Fibroblast of mammary gland (primary cell): ENCODE data around the gene ACTL8.

ENCODE experiments used
- DNase-seq: peaks from one replicate; pipeline ENCODE4 v3.0.0-alpha.2; 2010; ENCODE audit warnings: low read depth
- H3K4me3 ChIP-seq: 2 replicates; pipeline ENCODE4 v1.5.1; 2011; ENCODE audit warnings: low read depth, mild to moderate bottlenecking, low read length, moderate library complexity; ENCODE audit not compliant: control insufficient read depth
- TF ChIP-seq, protein P1 (sequence below): conservative IDR thresholded peaks from 2 replicates; pipeline ENCODE4 v1.5.1; 2011; ENCODE audit warnings: low read depth, low read length, inconsistent platforms; ENCODE audit not compliant: control insufficient read depth, insufficient read depth

The ACTL8 gene, protein sequence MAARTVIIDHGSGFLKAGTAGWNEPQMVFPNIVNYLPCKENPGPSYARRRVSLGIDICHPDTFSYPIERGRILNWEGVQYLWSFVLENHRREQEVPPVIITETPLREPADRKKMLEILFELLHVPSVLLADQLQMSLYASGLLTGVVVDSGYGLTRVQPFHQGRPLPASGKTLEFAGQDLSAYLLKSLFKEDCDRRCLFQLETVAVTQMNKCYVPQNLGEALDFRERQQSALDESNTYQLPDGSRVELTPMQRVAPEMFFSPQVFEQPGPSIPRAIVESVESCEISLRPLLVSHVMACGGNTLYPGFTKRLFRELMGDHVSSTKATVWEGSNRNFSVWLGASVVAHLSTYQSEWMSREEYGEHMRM

DNA sequence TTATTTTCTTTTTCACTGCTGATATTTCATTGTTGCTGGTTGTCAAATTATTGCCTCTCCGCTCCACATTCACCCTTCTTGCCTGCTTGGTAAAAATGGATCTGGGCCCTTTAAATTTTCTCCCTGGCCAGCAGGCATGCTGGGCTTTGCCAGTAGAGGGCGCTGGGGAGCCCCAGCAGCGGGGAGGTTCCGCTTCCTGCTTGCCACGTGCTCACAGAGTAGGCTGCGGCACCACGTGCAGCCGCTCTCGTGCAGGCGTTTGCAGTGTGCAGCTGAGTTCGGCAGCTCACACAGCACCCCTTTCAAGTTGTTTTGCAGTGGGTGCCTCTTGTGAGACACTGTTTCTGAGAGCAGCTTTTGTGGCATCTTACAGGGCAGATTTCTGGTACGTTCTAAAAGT, at the start of gene ACTL8:
TSS of gene ACTL8 (plus strand) at position 214 of the 400 bp plus-strand sequence. CDS start 67,676 bp downstream, outside the sequence.
- no peak for DNase-seq
- H3K4me3 ChIP-seq = no peak within 1 kb of the TSS
- TF ChIP-seq, protein P1, sequence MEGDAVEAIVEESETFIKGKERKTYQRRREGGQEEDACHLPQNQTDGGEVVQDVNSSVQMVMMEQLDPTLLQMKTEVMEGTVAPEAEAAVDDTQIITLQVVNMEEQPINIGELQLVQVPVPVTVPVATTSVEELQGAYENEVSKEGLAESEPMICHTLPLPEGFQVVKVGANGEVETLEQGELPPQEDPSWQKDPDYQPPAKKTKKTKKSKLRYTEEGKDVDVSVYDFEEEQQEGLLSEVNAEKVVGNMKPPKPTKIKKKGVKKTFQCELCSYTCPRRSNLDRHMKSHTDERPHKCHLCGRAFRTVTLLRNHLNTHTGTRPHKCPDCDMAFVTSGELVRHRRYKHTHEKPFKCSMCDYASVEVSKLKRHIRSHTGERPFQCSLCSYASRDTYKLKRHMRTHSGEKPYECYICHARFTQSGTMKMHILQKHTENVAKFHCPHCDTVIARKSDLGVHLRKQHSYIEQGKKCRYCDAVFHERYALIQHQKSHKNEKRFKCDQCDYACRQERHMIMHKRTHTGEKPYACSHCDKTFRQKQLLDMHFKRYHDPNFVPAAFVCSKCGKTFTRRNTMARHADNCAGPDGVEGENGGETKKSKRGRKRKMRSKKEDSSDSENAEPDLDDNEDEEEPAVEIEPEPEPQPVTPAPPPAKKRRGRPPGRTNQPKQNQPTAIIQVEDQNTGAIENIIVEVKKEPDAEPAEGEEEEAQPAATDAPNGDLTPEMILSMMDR = peak; percentile 26

DNA sequence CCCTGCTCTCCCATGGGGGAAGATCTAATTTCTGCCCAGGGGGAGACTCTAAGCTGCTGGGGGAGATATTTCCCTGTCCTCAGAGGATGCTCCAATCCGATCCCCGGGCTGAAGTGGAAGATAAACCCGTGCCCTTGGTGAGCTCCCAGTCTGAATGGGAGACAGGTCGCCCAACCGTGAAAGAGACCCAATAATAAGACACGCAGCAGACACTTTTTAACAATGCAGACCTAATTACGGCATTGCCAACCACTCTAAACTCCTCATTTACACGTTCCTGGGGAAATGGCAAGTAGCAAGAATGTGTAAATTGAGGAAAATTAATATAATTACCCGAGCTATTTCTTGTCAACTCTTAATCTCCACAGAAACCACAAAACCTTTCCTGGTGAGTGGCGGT, 48.7 kb upstream of the ACTL8 start:
- no peak overlapping the region for H3K4me3 ChIP-seq
- DNase-seq = no peak
- TF ChIP-seq, protein P1 = no peak

DNA sequence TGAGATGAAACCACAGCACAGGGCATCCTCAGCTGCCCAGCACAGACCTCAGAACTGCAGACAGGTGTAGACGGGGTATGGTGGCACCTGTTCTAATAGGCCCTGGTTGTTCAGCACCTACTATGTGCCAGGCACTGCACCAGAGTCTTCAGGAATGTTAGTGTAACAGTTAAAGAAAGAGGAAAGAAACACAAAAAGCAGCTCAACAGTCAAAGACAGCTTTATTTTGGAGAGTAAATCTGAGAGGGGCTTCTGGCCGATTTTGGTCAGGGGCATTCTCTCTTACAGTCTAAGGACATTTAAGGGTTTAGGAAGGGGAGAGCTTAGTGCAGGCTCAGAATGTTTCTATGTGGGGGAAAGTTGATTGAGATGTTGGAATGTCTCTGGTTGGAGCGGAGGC, 45.2 kb upstream of the ACTL8 start:
- no peak for DNase-seq
- TF ChIP-seq, protein P1 = no peak
- no peak overlapping the region for H3K4me3 ChIP-seq

DNA sequence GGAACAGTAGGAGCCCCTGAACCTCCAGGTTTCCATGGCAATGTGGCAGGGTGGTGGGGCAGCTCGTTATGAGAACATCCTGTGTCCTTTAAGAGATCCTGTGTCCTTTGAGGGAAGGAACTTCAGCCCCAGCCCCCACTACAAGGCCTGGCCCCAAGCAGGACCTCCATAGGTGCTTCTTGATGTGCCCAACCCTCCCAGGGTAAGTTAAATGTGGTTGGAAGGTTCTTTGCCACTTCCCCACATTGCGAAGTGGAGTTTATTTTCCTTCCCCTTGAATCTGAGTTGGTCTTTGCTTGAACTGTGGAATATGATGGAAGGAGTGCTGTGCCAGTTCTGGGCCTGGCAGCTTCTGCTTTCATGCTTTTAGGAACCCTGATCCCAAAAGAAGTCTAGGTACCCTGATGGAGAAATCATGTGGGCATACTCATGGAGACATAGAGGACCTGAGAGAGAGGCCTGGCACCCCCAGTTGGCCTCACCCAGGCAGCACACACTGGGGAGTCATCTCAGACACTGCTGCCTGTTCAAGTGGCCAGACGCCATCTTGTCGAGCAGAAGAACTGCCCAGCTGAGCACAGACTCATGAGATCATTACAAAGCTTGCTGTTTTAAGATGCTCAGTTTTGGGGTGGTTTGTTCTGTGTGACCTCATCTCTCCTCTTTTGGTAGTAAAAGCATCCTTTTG, 44.1 kb upstream of the ACTL8 start:
- no peak for DNase-seq
- no peak overlapping the region for H3K4me3 ChIP-seq
- TF ChIP-seq, protein P1 = no peak

DNA sequence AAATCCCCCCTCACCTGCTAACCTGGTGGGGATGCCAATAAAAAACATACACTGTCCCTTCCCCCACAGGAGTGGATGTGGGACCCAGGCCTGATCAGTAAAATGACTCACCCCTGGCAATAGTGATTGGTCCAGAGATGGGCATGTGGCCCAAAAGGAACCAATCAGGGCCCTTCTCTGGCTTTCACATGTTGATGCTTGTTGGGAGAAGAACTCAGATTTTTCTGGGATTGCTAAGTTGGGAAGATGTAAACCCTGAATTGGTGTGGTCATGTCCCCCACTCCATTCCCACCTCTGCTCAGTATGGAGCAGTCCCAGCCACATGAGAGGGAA, 43.6 kb upstream of the ACTL8 start:
- no peak for DNase-seq
- no peak overlapping the region for H3K4me3 ChIP-seq
- TF ChIP-seq, protein P1 = no peak

DNA sequence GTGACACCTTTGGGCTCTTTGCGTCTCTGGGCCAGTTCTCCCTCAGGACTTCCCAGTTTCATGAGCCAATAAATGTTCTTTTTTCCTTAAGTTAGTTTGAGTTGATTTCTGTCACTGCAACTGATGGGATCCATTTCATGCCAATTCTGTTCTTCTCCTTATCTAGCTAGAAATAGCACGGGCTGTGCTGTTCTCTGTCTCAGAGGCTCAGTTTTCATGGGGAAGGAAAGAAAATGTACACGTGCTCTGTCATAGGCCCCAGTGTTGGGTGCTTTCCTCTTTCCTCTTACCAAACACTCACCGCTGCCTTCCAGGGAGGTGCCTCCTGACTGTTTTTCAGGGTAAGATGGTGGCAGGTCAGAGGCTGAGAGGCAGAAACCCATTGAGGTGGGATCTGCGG, 43.2 kb upstream of the ACTL8 start:
- no peak for DNase-seq
- H3K4me3 ChIP-seq = no peak overlapping the region
- TF ChIP-seq, protein P1 = no peak
